ENCODE measurements around the gene EEFSEC.

EEFSEC gene

GRCh38 chr3:128364808-128365360 is 211.6 kb downstream of the EEFSEC start:
- DNase-seq (ENCODE audit: low read depth in 1 of 2, low spot score in 1 of 2): no peak

GRCh38 chr3:128366136-128366535 is 212.9 kb downstream of the EEFSEC start:
- no peak for DNase-seq (ENCODE audit: low read depth in 1 of 2, low spot score in 1 of 2)

- DNase-seq (ENCODE audit: low read depth in 1 of 2, low spot score in 1 of 2): no peak
These were observed 213.4 kb downstream of the EEFSEC start for GRCh38 chr3:128366652-128367051.

GRCh38 chr3:128367221-128367620 is 213.9 kb downstream of the EEFSEC start:
- no peak for DNase-seq (ENCODE audit: low read depth in 1 of 2, low spot score in 1 of 2)

GRCh38 chr3:128367761-128368160 is 214.5 kb downstream of the EEFSEC start:
- no peak for DNase-seq (ENCODE audit: low read depth in 1 of 2, low spot score in 1 of 2)

GRCh38 chr3:128368626-128369025 is 215.3 kb downstream of the EEFSEC start:
- DNase-seq (ENCODE audit: low read depth in 1 of 2, low spot score in 1 of 2): no peak

- DNase-seq (ENCODE audit: low read depth in 1 of 2, low spot score in 1 of 2): no peak
These were observed 215.9 kb downstream of the EEFSEC start for GRCh38 chr3:128369121-128369703.

- DNase-seq (ENCODE audit: low read depth in 1 of 2, low spot score in 1 of 2): no peak
These were observed 216.8 kb downstream of the EEFSEC start for GRCh38 chr3:128369881-128370642.

GRCh38 chr3:128372281-128372680 is 219.0 kb downstream of the EEFSEC start:
- DNase-seq (ENCODE audit: low read depth in 1 of 2, low spot score in 1 of 2): no peak

- no peak for DNase-seq (ENCODE audit: low read depth in 1 of 2, low spot score in 1 of 2)
These were observed 219.6 kb downstream of the EEFSEC start for GRCh38 chr3:128372707-128373533.

GRCh38 chr3:128374746-128375445 is 221.6 kb downstream of the EEFSEC start:
- DNase-seq (ENCODE audit: low read depth in 1 of 2, low spot score in 1 of 2): no peak

GRCh38 chr3:128376516-128376915 is 223.2 kb downstream of the EEFSEC start:
- DNase-seq (ENCODE audit: low read depth in 1 of 2, low spot score in 1 of 2): no peak

GRCh38 chr3:128378631-128379347 is 225.5 kb downstream of the EEFSEC start:
- no peak for DNase-seq (ENCODE audit: low read depth in 1 of 2, low spot score in 1 of 2)

GRCh38 chr3:128379367-128380160 is 226.3 kb downstream of the EEFSEC start:
- no peak for DNase-seq (ENCODE audit: low read depth in 1 of 2, low spot score in 1 of 2)

- no peak for DNase-seq (ENCODE audit: low read depth in 1 of 2, low spot score in 1 of 2)
These were observed 227.0 kb downstream of the EEFSEC start for GRCh38 chr3:128380295-128380694.

GRCh38 chr3:128380719-128381118 is 227.4 kb downstream of the EEFSEC start:
- no peak for DNase-seq (ENCODE audit: low read depth in 1 of 2, low spot score in 1 of 2)

- no peak for DNase-seq (ENCODE audit: low read depth in 1 of 2, low spot score in 1 of 2)
These were observed 228.3 kb downstream of the EEFSEC start for GRCh38 chr3:128381609-128382008.

GRCh38 chr3:128382221-128382807 is 229.0 kb downstream of the EEFSEC start:
- no peak for DNase-seq (ENCODE audit: low read depth in 1 of 2, low spot score in 1 of 2)

Measured in stimulated activated CD4-positive, alpha-beta T cell treated with anti-CD3 and anti-CD28 coated beads, Interleukin-15, amount 100 ng/mL, for 1 hour (primary cell).